HG03196 (cell line): ENCODE data around the gene AMDHD2.

Experiments
- ATAC-seq: cut with Tn5 transposase; IDR thresholded peaks from one replicate; pipeline ENCODE4 v1.9.1; 2021; ENCODE audit not compliant: unreplicated experiment

The AMDHD2 gene

DNA sequence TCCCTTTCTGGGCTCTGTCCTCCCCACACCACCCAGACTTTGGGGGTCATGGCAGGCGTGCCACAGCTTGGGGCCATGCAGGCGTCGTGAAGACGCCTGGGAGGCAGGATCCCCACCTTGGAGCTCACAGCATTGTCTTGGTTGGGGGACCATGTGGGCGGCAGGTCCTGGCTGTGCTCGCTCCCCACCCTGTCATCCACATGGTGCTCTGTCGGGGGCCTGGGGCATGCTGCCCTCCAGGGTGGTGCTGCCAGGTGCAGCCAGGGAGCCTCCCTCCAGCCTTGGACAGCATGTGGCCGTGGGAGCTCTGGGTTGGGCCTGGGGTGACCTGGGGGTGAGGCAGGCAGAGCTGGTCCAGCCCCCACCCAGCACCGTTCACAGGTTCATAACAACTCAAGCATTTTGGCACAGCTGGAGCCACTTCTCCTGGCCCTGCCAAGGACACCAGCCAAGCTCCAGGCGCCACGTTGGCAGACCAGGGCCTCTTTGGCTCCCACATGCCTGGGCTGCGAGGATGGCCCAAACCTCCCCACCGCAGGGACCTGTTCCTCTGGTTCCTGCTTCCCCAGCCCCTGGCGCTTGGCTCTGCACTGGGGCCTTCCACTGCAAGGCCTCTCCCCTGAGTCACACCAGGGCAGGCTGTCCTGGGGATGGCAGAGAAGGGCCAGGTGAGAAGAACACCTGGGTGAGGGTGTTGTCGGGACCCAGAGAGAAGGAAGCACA is 21.5 kb upstream of the AMDHD2 start:
- no peak for ATAC-seq

DNA sequence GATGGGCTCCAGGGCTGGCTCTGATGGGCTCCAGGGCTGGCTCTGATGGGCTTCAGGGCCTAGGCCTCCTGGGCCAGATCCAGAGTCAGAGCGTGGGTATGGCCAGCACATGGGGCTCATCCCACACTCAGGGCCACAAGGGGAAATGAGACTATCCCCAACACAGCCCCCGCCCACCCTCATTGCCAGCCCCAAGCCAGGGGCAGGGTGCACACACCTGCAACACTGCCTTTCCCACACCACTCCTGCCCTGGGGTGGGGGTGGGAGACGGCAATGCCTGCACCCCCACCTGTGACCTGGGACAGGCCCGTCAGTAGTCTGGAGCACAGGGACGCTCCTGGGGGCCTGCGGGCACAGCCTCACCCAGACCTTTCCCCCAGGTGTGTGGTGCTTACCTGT is 20.7 kb upstream of the AMDHD2 start:
- no peak for ATAC-seq

DNA sequence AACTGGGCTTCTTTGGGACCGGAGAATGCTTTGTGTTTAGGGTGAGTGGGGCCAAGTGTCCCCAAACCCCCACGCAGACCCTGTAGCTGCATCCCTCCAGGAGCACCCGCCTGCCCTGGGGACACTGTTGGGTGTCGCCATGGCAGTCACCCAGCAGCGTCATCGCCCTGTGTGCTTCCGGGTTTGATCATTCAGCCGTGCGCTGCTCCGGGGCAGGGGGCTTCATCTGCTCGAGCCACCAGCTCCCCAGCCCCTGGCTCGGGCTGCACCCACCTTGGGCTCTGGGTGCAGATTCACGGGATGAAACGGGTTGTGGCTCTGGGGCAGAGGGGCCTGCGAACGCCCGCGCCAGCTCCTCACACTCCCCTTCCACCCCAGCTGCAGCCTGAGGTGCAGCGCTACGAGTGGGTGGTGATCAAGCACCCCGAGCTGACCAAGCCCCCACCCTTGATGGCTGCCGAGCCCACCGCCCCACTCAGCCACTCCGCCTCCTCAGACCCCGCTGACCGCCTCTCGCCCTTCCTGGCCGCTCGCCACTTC is 20.2 kb upstream of the AMDHD2 start:
- no peak for ATAC-seq

DNA sequence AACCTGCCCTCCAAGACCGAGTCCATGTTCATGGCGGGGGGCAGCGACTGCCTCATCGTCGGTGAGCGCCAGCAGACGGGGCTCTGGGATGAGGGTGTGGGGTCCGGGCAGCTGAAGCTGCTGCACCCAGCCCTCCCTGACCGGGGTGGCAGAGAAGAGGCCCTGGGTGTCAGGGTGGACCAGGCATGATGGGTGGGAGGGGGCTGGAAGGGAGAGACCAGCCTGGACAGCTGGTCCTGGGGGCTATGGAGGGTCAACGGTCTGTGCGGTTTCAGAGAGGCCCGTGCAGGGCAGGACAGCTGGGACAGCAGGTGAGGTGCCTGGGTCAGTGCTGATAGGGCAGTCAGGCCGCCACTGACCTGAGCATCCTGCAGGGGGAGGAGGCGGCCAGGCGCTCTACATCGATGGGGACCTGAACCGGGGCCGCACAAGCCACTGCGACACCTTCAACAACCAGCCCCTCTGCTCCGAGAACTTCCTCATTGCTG is 19.7 kb upstream of the AMDHD2 start:
- no peak for ATAC-seq

DNA sequence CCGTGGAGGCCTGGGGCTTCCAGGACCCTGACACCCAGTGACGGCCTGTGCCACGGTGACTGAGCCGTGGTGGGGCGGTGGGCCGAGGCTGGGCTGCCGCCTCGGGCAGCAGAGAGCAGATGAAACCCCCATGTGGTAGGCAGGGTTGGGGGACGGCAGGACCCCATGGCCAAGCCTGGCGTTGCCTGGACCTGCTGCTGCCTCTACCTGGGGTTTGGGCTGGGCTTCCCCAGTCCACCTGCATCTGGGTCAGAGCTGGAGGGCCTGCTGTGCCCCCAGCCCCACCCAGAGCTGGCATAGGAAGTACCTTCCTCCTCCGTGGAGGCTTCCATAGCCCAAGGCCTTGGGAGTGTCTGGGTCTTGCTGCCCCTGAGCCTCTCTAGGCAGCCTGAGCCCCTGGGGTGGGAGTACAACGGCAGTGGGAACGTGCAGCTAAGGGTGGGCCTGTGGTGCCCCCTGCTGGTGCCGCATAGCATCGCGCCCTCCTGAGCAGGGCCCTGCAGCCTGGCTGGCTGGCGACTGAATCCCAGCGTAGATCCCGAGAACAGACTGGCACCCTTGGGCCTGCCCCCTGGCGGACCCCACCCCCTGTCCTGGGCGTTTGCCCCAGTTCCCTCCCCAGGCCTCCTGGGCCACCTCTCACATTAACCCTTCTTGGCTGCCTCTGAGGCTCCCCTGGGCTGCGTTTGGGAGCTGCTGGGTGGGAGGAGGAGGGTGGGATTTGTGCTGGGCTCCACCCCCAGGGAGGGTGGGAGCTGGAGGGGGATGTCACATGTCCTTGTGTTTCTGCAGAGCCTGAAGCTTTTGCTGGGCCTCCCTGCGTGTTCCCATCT is 19.0 kb upstream of the AMDHD2 start:
- ATAC-seq: no peak

DNA sequence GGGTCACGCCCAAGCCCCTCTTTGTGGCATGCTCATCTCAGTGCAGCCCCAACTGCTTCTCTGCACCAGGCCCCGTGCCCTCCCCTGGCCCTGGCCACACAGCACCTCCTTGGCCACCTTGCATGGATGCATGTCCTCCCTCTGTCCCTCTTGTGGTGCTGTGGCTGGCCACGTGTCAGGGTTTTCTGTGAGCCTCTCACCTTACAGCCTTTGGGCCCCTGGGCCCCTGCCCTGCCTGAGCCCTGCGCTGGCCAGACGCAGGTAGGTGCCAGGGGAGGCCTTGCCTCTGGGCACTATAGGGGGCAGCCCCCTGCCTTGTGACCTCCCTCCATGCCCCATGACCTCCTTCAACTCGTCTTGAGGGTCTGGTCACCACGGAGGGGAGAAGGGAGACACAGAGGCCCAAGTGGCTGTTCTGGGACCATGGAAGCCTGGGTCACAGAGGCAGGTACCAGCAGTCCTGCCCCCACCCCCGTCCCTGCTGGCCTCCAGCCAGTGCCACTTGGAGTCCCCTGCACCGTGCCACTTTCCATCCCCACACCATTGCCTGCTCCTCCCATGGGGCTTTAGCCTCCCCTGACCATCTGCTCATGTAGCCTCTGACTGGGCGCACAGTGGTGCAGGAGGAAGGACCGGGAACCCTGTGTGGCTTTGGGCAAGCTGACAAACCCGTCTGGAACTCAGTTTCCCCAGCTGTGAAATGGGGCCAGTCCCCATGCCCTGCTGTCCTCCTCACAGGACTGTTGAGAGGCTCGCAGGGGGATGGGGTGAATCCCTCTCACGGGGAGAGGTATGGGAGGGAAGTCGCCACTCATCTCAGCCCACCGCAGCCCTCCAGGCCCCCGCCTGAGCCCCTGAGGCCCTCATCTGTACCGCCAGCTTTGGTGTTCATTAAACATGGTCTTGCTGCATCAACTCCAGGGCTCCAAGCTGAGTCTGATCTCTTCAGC is 17.9 kb upstream of the AMDHD2 start:
- ATAC-seq: no peak

DNA sequence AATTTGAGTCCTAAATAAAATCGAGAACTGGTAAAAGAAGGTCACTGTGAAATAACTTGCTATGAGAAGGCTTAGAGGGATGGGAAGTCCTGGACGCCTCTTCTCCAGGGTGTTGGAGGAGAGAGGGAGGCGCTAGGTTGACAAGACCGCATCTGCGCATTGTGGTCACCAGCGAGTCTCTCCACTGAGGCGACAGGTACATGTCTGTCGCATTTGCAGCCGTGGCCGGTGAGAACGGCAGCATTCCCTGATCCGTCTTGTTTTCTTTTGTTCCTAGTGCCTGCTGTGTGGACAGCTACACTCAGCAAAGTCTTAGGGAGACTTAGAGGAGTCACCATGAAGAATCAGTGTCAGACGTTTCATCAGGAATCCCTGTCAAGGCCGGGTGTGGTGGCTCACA is 14.5 kb upstream of the AMDHD2 start:
- ATAC-seq: no peak

DNA sequence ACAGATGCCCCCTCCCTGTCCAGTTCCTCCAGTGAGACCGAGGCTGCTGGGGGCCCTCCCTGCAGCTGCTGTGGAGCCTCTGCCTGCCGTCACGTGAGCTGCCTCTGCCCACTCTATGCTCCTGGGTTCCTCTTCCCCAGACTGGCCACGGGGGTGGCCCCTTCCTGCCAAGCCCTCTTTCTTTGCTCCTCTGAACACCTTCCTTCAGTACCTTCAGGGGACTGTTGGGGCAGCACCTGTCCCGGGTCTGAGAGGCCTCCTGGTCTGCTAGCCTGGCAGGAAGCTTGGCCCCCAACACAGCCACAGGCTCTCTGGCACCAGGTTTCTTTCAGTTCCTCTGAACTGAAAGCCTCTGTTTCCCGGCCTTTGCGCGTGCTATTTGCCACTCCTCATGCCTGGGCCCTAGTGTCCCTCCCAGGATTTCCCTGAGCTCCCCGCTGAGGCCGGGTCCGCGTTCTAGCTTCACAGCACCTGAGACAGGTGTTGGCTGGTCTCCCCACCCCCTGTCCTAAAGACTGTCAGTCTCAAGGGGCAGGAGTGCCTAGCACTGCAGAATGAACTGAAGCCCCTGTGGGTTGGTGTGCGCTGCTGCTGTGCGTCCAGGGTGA is 13.0 kb upstream of the AMDHD2 start:
- no peak for ATAC-seq

DNA sequence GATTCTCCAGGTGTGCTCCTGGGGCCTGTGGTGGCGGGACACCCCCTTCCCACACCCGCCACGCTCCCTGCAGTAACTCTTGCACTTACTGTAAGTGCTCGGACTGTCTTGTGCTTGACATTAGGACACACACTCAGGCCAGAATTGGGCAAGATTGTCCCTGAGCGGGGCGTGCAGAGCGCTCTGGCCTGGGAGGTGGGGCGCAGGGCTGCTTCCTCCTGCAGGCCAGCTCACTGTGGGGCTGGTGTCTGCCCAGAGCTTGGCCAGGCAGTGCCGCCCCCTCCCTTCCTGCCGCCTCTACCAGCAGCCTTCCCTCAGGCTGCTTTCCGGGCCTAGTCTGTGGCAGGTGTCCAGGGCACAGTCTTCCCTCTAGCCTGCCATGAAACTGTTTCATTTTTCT is 12.5 kb upstream of the AMDHD2 start:
- ATAC-seq: no peak

DNA sequence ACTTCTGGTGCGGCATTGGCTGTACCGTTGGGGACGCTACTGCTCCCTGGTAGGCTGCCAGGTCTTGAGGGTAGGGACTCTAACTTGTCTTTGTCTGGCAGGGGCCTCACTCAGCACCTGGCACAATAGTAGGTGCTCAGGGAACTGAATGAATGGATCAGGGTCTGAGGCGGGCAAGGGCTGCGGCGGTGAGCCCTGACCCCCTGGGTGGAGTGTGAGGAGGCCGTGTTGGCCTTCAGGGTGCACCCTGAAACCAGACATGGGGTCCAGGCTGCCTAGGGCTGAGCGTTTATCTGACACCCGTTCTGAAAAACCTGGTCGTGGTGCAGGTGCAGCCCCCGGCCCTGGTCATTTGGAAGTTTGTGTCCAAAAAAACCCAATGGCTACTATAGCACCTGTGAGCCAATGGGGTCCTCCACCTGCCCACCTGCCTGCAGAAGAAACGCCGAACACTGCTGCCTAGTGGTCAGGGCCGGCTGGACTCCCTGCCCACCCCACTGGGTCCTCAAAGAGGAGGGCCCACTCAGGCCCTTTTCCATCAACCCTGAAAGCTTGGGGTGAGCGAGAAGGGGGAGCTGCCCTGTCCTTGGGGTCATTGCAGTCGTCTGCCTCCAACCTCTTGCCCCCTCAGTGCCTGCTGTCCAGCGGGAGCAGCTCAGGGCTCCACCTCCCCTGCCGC is 11.3 kb upstream of the AMDHD2 start:
- no peak for ATAC-seq

DNA sequence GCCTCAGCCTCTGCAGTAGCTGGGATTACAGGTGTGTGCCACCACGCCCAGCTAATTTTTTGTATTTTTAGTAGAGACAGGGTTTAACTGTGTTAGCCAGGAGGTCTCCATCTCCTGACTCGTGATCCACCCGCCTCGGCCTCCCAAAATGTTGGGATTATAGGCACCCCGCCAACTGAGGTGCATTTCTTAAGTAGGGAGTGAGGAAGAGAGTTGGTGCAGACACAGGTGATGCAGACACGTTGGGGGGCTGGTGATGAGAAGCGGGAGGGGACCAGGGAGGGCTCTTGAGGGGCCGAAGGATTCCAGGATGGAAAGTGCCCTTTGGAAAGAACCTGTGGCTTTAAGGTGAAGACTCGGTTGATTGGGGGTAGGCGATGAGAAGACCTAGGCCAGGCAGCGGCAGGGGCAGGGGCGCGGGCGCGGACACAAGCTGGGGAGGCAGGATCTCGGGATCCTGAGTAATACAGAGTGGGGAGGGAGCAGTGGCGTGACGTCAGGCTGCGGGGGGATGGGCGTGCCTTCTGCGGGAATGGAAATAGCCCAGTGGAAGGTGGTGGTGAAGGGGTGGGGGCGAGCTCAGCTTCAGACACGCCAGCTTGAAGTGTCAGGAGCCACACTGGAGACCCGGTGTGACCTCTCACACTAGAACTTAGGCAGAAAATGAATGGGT is 8.9 kb upstream of the AMDHD2 start:
- ATAC-seq: no peak

DNA sequence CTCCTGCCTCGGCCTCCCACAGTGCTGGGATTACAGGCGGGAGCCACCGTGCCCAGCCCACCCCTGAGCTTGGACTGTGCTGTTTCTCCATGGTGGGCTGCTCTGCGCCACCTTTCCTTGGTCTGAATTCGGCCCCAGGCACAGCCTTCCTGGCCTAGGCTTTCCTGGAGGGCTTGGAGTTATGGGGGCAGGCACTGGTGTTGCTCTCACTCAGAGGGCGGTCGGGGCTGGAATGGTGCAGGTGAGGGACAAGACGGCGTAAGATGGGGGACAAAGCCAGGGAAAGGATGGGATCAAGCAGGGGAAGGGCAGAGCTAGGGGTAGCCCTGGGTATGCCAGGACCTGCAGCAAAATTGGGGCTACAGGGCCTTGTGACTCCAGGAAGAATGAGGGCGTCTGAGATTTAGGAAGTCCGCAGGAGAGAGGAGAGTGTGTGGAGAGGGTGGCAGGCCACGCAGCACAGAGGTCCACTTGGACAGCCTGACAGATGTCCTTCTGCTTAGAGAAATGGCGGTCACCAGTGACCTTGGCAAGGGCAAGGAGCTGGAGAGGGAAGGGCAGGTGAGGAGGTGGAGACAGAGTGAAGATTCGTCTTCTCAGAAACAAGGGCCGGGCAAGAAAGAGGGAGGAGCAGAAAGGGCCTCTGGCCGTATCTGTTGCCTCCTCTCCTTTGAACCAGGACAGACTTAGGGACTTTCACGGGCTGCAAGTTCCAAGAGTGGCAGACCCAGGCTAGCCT is 8.0 kb upstream of the AMDHD2 start:
- ATAC-seq: no peak

DNA sequence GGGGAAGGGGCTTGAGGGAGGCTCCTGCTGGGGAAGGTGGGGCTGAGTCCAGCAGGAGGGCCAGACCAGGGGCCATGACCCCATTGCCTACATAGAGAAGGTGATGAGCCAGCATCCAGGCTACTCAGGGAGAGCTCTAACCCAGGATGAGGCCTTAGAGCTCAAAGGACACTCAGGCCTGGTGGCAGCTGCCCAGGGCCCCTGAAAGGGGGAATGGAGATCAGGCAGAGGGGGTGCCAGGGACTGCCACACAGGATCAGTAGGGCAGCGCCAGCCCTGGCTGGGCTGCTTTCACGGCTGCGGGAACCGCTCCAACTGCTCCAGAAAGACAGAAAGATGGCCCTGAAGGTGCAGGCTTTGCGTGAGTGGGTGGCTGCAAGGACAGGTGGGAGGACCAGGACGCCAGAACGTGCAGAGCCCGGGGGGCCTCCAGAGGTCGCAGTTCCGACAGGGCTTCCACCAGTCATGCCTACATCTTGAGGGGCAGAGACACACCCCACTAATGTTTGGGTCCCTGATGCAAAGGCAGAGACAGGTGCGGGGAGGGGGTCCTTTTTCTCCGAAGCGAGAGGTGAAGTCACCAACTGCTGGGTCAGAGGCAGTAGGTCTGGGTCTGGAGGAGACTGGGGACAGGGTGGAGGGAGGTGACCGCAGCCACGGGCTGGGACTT is 7.3 kb upstream of the AMDHD2 start:
- ATAC-seq: no peak

DNA sequence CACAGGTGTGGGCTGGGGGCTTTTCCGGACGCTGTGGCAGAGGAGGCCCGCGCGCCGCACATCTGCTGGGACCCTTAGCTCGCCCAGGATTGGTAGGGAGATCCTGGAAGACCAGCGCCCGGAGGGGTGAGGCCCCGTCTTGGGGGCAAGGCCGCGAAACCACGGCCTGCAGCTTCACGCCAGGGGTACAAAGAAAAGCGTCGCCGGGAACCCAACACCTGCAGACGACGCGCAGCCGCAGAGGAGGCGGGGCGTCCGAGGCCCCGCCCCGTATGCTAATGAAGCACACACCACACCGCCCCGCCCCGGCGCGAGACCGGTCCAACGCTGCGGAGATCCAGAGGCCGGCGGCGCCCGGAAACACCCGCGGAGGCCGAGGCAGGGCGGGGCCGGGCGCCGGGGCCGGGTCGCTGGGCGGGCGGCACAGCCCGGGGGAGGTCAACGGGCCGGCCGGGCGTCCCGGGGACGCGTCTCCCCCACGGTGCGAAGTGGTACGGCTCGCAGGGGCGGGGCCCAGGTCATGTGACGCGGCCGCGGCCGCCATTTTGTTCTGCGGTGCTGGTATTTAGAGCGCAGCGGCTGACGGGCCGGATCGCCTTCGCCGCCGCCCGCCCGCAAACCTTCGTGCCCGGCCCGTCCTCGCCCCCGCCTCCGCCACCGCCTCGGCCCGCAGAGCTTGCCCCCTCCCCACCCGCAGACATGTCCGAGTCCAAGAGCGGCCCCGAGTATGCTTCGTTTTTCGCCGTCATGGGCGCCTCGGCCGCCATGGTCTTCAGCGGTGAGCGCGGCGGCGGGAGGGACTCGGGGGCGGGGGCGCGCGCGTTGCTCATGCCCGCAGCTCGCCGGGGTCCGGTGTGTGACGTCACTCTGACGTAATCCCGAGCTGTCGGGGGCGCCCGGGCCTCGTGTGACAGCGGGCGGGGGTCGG is 6.5 kb upstream of the AMDHD2 start, which contains the start of gene ATP6V0C:
ATP6V0C (plus strand) TSS at position 548 of the 928 bp plus-strand sequence; CDS start at position 700, 152 bp downstream.
- peak; percentile 59 for ATAC-seq

DNA sequence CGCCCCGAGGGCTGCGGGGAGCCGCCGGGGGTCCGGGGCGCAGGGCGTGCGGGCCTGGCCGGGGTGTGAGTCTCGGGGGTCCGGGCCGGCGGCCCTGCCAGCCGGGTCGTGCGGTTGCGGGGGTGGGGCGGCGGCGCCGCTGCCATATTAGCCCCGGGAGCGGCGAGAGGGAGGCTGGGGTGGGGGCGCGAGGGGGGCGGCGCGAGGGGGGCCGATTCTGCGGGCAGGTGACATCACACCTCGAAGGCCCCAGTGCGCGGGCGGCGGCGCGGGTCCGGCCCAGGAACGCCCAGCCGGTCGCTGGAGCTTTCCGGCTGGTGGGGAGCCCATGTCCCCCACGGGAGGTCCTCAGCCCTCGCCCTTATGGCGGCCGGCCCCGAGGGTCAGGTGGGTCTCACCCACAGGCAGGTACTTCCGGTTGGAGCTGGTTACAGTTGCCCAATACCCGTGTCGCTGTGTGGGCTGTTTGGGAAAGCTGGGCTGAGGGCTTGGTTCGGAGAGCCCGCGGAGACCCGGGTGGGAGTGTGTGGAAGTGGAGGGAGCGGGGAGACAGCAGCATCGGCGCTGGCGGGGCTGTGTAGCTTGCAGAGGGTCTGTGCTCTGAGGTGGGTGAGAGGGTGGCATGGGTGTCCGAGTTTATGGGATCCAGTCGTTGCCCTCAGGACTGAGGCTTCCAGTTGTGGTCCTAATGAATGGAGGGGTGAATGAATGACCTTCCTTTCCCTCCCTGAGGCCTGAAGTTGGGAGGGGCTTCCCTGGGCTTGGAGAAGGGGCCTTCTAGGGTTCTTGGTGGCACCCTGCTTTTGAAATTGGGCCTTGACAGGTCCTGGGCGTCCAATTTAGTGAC is 5.6 kb upstream of the AMDHD2 start:
- no peak for ATAC-seq
